ENCODE measurements around the gene PARD6A. TPM values are rescaled to one million over a fixed set of nuclear protein-coding genes. Genes with fewer than 3 reads are reported as not detected.

Gene PARD6A
- total RNA-seq, 1 donor from 2014 or later, result 6.5 TPM

GRCh38 chr16:67697422-67698185, 36.8 kb downstream of the PARD6A start:
- no peaks in the 10 kb centered on the region for H3K36me3 ChIP-seq (ENCODE audit: control insufficient read depth, insufficient read depth, low read length)
- H3K4me3 ChIP-seq (ENCODE audit: low read depth, low read length), result no peak overlapping the region
- TF ChIP-seq, protein P1, sequence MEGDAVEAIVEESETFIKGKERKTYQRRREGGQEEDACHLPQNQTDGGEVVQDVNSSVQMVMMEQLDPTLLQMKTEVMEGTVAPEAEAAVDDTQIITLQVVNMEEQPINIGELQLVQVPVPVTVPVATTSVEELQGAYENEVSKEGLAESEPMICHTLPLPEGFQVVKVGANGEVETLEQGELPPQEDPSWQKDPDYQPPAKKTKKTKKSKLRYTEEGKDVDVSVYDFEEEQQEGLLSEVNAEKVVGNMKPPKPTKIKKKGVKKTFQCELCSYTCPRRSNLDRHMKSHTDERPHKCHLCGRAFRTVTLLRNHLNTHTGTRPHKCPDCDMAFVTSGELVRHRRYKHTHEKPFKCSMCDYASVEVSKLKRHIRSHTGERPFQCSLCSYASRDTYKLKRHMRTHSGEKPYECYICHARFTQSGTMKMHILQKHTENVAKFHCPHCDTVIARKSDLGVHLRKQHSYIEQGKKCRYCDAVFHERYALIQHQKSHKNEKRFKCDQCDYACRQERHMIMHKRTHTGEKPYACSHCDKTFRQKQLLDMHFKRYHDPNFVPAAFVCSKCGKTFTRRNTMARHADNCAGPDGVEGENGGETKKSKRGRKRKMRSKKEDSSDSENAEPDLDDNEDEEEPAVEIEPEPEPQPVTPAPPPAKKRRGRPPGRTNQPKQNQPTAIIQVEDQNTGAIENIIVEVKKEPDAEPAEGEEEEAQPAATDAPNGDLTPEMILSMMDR (IDR thresholded peaks at IDR 0.05; ENCODE audit: insufficient read depth, low read length, poor library complexity, severe bottlenecking), result no peak
- DNase-seq (ENCODE audit: low read depth), result no peak
- H3K27me3 ChIP-seq (ENCODE audit: control insufficient read depth, insufficient read depth, low read length), result no peaks in the 10 kb centered on the region

- H3K36me3 ChIP-seq (ENCODE audit: control insufficient read depth, insufficient read depth, low read length), result no peaks in the 10 kb centered on the region
- no peak overlapping the region for H3K4me3 ChIP-seq (ENCODE audit: low read depth, low read length)
- no peak for DNase-seq (ENCODE audit: low read depth)
- H3K27me3 ChIP-seq (ENCODE audit: control insufficient read depth, insufficient read depth, low read length), result no peaks in the 10 kb centered on the region
- TF ChIP-seq, protein P1 (IDR thresholded peaks at IDR 0.05; ENCODE audit: insufficient read depth, low read length, poor library complexity, severe bottlenecking), result no peak
Measured at GRCh38 chr16:67699265-67699664, 38.5 kb downstream of the PARD6A start.

GRCh38 chr16:67701420-67701819, 40.7 kb downstream of the PARD6A start:
- DNase-seq (ENCODE audit: low read depth), result no peak
- TF ChIP-seq, protein P1 (IDR thresholded peaks at IDR 0.05; ENCODE audit: insufficient read depth, low read length, poor library complexity, severe bottlenecking), result no peak
- Histone ChIP-seq H3K4me3 (ENCODE audit: low read depth, low read length) (no peak overlapping the region), H3K36me3 (ENCODE audit: control insufficient read depth, insufficient read depth, low read length) (no peaks in the 10 kb centered on the region), H3K27me3 (ENCODE audit: control insufficient read depth, insufficient read depth, low read length) (no peaks in the 10 kb centered on the region)

DNA sequence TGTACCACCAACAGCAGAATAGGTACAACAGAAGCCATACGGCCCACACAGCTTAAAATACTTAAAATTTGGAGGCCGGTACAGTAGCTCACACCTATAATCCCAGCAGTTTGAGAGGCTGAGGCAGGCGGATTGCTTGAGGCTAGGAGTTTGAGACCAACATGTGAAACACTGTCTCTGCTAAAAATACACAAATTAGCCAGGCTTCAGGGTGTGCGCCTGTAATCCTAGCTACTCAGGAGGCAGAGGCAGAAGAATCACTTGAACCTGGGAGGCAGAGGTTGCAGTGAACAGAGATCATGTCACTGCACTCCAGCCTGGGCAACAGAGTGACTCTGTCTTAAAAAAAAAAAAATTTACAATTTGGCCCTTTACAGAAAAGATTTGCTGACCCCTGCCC, 41.4 kb downstream of the PARD6A start:
- H3K4me3 ChIP-seq (ENCODE audit: low read depth, low read length), result no peak overlapping the region

GRCh38 chr16:67703626-67704025, 42.9 kb downstream of the PARD6A start:
- H3K36me3 ChIP-seq (ENCODE audit: control insufficient read depth, insufficient read depth, low read length), result no peaks in the 10 kb centered on the region
- H3K27me3 ChIP-seq (ENCODE audit: control insufficient read depth, insufficient read depth, low read length), result no peaks in the 10 kb centered on the region
- H3K4me3 ChIP-seq (ENCODE audit: low read depth, low read length), result no peak overlapping the region
- TF ChIP-seq, protein P1 (IDR thresholded peaks at IDR 0.05; ENCODE audit: insufficient read depth, low read length, poor library complexity, severe bottlenecking), result no peak
- no peak for DNase-seq (ENCODE audit: low read depth)

More for the DNA sequence above, 41.4 kb downstream of the PARD6A start:
- TF ChIP-seq, protein P1 (IDR thresholded peaks at IDR 0.05; ENCODE audit: insufficient read depth, low read length, poor library complexity, severe bottlenecking), result no peak
- H3K36me3 ChIP-seq (ENCODE audit: control insufficient read depth, insufficient read depth, low read length), result no peaks in the 10 kb centered on the region
- no peaks in the 10 kb centered on the region for H3K27me3 ChIP-seq (ENCODE audit: control insufficient read depth, insufficient read depth, low read length)
- DNase-seq (ENCODE audit: low read depth), result no peak

DNA sequence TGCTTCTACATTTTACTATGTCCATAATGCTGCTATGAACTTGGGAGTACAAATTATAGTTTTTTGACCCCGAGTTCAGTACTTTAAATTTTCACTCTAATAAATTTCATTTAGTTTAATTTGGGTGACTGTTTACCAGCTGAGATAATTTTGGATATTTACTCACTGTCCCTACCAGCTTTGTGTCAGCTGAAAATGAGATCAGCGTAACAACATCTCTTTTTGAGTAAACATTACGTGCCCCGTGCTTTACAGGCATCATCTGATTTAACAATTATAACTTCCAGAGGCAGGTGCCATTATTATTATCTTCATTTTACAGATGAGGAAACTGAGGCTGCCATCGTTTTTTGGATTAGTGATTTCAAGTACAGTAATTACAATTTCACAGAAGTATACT, 43.4 kb downstream of the PARD6A start:
- H3K4me3 ChIP-seq (ENCODE audit: low read depth, low read length), result no peak overlapping the region
- no peaks in the 10 kb centered on the region for H3K27me3 ChIP-seq (ENCODE audit: control insufficient read depth, insufficient read depth, low read length)
- TF ChIP-seq, protein P1 (IDR thresholded peaks at IDR 0.05; ENCODE audit: insufficient read depth, low read length, poor library complexity, severe bottlenecking), result no peak
- no peaks in the 10 kb centered on the region for H3K36me3 ChIP-seq (ENCODE audit: control insufficient read depth, insufficient read depth, low read length)
- no peak for DNase-seq (ENCODE audit: low read depth)

Data from kidney epithelial cell (primary cell).